GM13977 (cell line): ENCODE data around the gene KCNJ1.

ENCODE experiments used
- DNase-seq: peaks from one replicate; pipeline ENCODE4 v3.0.0; 2012; ENCODE audit warnings: low spot score
- in situ Hi-C: fragments of 300-500 bp; cut with MboI; formaldehyde crosslinking; loops from one replicate; pipeline ENCODE4 v1.12.0; 2022; ENCODE audit warnings: low sequenced_read_pairs, low pct_unique_long_range_greater_than_20kb, mixed read lengths, inconsistent platforms; ENCODE audit not compliant: unreplicated experiment
- TF ChIP-seq, protein P1 (sequence below): IDR thresholded peaks from 2 replicates; pipeline ENCODE4 v1.5.1; 2012; ENCODE audit warnings: mild to moderate bottlenecking, control low read depth; ENCODE audit not compliant: insufficient read depth; ENCODE audit errors: extremely low read depth, missing control alignments

KCNJ1 gene

GRCh38 chr11:128831174-128832120 is 35.6 kb downstream of the KCNJ1 start:
- peak; percentile 70 for DNase-seq
- TF ChIP-seq, protein P1, sequence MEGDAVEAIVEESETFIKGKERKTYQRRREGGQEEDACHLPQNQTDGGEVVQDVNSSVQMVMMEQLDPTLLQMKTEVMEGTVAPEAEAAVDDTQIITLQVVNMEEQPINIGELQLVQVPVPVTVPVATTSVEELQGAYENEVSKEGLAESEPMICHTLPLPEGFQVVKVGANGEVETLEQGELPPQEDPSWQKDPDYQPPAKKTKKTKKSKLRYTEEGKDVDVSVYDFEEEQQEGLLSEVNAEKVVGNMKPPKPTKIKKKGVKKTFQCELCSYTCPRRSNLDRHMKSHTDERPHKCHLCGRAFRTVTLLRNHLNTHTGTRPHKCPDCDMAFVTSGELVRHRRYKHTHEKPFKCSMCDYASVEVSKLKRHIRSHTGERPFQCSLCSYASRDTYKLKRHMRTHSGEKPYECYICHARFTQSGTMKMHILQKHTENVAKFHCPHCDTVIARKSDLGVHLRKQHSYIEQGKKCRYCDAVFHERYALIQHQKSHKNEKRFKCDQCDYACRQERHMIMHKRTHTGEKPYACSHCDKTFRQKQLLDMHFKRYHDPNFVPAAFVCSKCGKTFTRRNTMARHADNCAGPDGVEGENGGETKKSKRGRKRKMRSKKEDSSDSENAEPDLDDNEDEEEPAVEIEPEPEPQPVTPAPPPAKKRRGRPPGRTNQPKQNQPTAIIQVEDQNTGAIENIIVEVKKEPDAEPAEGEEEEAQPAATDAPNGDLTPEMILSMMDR: peak; percentile 91
- in situ Hi-C loops: loop anchor here (25.0 kb wide), 1 partner anchor 194 kb away; no protein-coding TSS in a partner anchor

DNA sequence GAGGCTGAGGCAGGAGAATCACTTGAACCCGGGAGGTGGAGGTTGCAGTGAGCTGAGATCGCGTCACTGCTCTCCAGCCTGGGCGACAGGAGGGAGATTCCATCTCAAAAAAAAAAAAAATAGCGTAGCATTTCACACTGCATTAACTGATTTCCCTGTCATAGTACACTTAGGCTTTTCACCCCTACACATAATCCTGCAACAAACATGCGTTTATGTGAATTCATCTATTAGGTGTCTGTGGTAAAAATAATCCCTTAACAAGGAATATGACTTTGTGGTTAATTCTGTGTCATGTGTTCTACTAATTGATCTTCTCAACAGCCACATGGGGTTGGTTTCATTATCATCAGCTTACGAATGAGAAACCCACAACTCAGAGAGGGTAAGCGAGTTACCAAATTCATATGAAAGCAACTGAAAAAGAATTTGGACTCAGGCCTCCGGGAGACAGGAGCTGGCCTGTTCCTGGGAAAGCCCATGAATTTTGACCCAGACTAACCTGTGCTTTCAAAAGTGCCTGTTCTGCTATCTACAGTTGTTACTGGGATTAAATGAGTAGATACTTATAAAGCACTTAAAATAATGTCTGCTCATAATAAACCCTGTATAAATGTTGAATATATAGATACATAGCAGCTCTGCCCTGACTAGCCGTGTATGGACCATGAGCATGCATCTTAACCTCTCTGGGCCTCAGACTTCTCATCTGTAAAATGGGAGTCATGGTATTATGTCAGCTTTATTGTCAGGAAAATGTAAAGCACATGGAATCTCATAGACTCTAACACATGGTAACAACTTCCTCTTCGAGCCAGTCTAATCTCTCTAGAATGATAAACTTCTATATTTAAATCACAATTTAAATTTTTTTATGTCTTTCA is 36.6 kb downstream of the KCNJ1 start:
- in situ Hi-C loops: loop anchor here (25.0 kb wide), 1 partner anchor 193 kb away; no protein-coding TSS in a partner anchor
- TF ChIP-seq, protein P1: no peak
- DNase-seq: no peak

GRCh38 chr11:128828350-128828749 is 38.7 kb downstream of the KCNJ1 start:
- TF ChIP-seq, protein P1: no peak
- no peak for DNase-seq
- in situ Hi-C loops: loop anchor here (25.0 kb wide), 1 partner anchor 191 kb away; no protein-coding TSS in a partner anchor

GRCh38 chr11:128827191-128827893 is 39.8 kb downstream of the KCNJ1 start:
- DNase-seq: no peak
- TF ChIP-seq, protein P1: no peak
- in situ Hi-C loops: loop anchor here (25.0 kb wide), 1 partner anchor 190 kb away; no protein-coding TSS in a partner anchor

GRCh38 chr11:128825050-128825784 is 41.9 kb downstream of the KCNJ1 start:
- in situ Hi-C loops: loop anchor here (25.0 kb wide), 1 partner anchor 188 kb away; no protein-coding TSS in a partner anchor
- DNase-seq: no peak
- TF ChIP-seq, protein P1: no peak
